GM21390 (cell line): Measurements from ENCODE around the gene NDST1.
A peak's percentile ranks its signal among the peaks of the same experiment; 100 is the strongest.

Source experiments
- ATAC-seq: cut with Tn5 transposase; IDR thresholded peaks from one replicate; pipeline ENCODE4 v1.9.1; 2021; ENCODE audit not compliant: unreplicated experiment

Gene NDST1

GRCh38 chr5:150583541-150584225, 75.8 kb downstream of the NDST1 start:
- no peak for ATAC-seq

- no peak for ATAC-seq
Observed at GRCh38 chr5:150584556-150585335, 76.8 kb downstream of the NDST1 start.

- ATAC-seq, result no peak
Observed at GRCh38 chr5:150585781-150586341, 77.9 kb downstream of the NDST1 start.

GRCh38 chr5:150587016-150587415, 79.1 kb downstream of the NDST1 start:
- ATAC-seq, result no peak

- no peak for ATAC-seq
Observed at GRCh38 chr5:150587856-150588595, 80.1 kb downstream of the NDST1 start.

GRCh38 chr5:150588596-150588890, 80.6 kb downstream of the NDST1 start:
- ATAC-seq, result no peak

GRCh38 chr5:150589862-150590601, 82.1 kb downstream of the NDST1 start:
- peak; percentile 64 for ATAC-seq

GRCh38 chr5:150590979-150591695, 83.2 kb downstream of the NDST1 start:
- ATAC-seq, result no peak

- no peak for ATAC-seq
Observed at GRCh38 chr5:150593593-150593992, 85.7 kb downstream of the NDST1 start.

GRCh38 chr5:150593996-150594395, 86.1 kb downstream of the NDST1 start:
- no peak for ATAC-seq

- no peak for ATAC-seq
Observed at GRCh38 chr5:150595466-150596031, 87.6 kb downstream of the NDST1 start.

- no peak for ATAC-seq
Observed at GRCh38 chr5:150596313-150596712, 88.4 kb downstream of the NDST1 start.

- ATAC-seq, result no peak
Observed at GRCh38 chr5:150596826-150597225, 88.9 kb downstream of the NDST1 start.

GRCh38 chr5:150598006-150598405, 90.1 kb downstream of the NDST1 start:
- no peak for ATAC-seq

GRCh38 chr5:150598821-150599273, 90.9 kb downstream of the NDST1 start:
- ATAC-seq, result no peak

- ATAC-seq, result no peak
Observed at GRCh38 chr5:150599281-150599680, 91.3 kb downstream of the NDST1 start.

GRCh38 chr5:150599917-150600511, 92.1 kb downstream of the NDST1 start:
- no peak for ATAC-seq

- no peak for ATAC-seq
Observed at GRCh38 chr5:150600616-150601490, 92.9 kb downstream of the NDST1 start.
